B cell (primary cell): ENCODE measurements around the gene TRIM40. TPM values are rescaled to one million over a fixed set of nuclear protein-coding genes. Genes with fewer than 3 reads are reported as not detected.

Experiments
- ATAC-seq: fragments of 200-7000 bp; cut with Tn5 transposase; one replicate; pipeline ENCODE4 v1.10.0; 2021; ENCODE audit warnings: low read depth, mild to moderate bottlenecking, moderate number of reproducible peaks, moderate library complexity
- CTCF ChIA-PET: fragments of 350-600 bp; sonication (Branson Sonifier 250); formaldehyde crosslinking; loops from one replicate; lab custom pipeline; 2021; ENCODE audit warnings: antibody characterized with exemption, inconsistent platforms; lab: Charles Lee
- POLR2A ChIA-PET: fragments of 350-600 bp; sonication (Branson Sonifier 250); formaldehyde crosslinking; loops from one replicate; lab custom pipeline; 2021; ENCODE audit warnings: antibody characterized with exemption; lab: Charles Lee
- DNase-seq: peaks from one replicate; pipeline ENCODE4 v3.0.0; 2013
- H2AFZ ChIP-seq: 2 replicates; pipeline ENCODE4 v1.6.1; 2012; ENCODE audit warnings: mild to moderate bottlenecking, low read depth, low read length; ENCODE audit not compliant: insufficient read depth, poor library complexity, severe bottlenecking
- H3K27ac ChIP-seq, 2 donors: 1 replicate in 1 of 2; 2 replicates in 1 of 2; pipeline ENCODE4 v1.5.1; 2012 to 2013; ENCODE audit warnings: low read length in 2 of 2, mild to moderate bottlenecking in 2 of 2, moderate library complexity in 1 of 2
- H3K27me3 ChIP-seq, 4 experiments: fragments of 200-600 bp in 1 of 4; sonication (generic) in 1 of 4; replicated peaks in 1 of 4; 1 replicate in 2 of 4; 2 replicates in 2 of 4; pipeline versions ENCODE4 v1.6.1 to v1.7.0; 2013 to 2016; ENCODE audit warnings: low read length in 3 of 4, mild to moderate bottlenecking in 2 of 4, mixed read lengths in 1 of 4, moderate library complexity in 1 of 4; ENCODE audit not compliant: insufficient read depth in 4 of 4, control insufficient read depth in 3 of 4; ENCODE audit errors: control extremely low read depth in 1 of 4
- H3K36me3 ChIP-seq, 2 experiments: replicated peaks in 1 of 2; 1 replicate in 1 of 2; 2 replicates in 1 of 2; pipeline versions ENCODE4 v1.6.1 to v1.7.1; 2013; ENCODE audit warnings: low read length in 1 of 2; ENCODE audit not compliant: insufficient read depth in 2 of 2, control insufficient read depth in 1 of 2; ENCODE audit errors: control extremely low read depth in 1 of 2, extremely low read depth in 1 of 2
- H3K4me1 ChIP-seq, 2 donors: fragments of 200-600 bp in 1 of 2; sonication (generic) in 1 of 2; 1 replicate in 1 of 2; 2 replicates in 1 of 2; pipeline versions ENCODE4 v1.5.1 to v1.6.1; 2013 to 2017; ENCODE audit warnings: low read length in 2 of 2; ENCODE audit not compliant: control insufficient read depth in 2 of 2, insufficient read depth in 2 of 2
- H3K4me2 ChIP-seq: replicated peaks from 2 replicates; pipeline ENCODE3; 2012; ENCODE audit warnings: mild to moderate bottlenecking, low read depth, low read length; ENCODE audit not compliant: poor library complexity, severe bottlenecking
- H3K4me3 ChIP-seq, 5 experiments: fragments of 200-600 bp in 1 of 5; sonication (generic) in 1 of 5; 1 replicate in 3 of 5; 2 replicates in 2 of 5; pipeline versions ENCODE4 v1.5.1 to v1.7.0; 2011 to 2016; ENCODE audit warnings: low read length in 4 of 5, mild to moderate bottlenecking in 4 of 5, low read depth in 2 of 5, control low read depth in 1 of 5, moderate library complexity in 1 of 5; ENCODE audit not compliant: insufficient read depth in 1 of 5; ENCODE audit errors: control extremely low read depth in 1 of 5, extremely low read depth in 1 of 5
- H3K79me2 ChIP-seq: fragments of 200-600 bp; sonication (generic); one replicate; pipeline ENCODE4 v1.6.0; 2016; ENCODE audit warnings: low read length; ENCODE audit not compliant: control insufficient read depth, insufficient read depth
- H3K9ac ChIP-seq: fragments of 200-600 bp; sonication (generic); 2 replicates; pipeline ENCODE4 v1.6.1; 2017; ENCODE audit warnings: mild to moderate bottlenecking, low read length, moderate library complexity
- H3K9me3 ChIP-seq, 3 donors: one replicate each; pipeline versions ENCODE4 v1.6.1 to v1.7.1; 2013; ENCODE audit warnings: low read length in 2 of 3; ENCODE audit not compliant: control insufficient read depth in 2 of 3, insufficient read depth in 1 of 3; ENCODE audit errors: control extremely low read depth in 1 of 3
- H4K20me1 ChIP-seq: 2 replicates; pipeline ENCODE4 v1.6.0; 2012; ENCODE audit warnings: mild to moderate bottlenecking, low read length; ENCODE audit not compliant: insufficient read depth, control insufficient read depth, poor library complexity, severe bottlenecking
- H3K27ac Mint-ChIP-seq: one replicate; pipeline ENCODE4 v1.8.0; 2021; ENCODE audit warnings: mixed read lengths
- H3K27me3 Mint-ChIP-seq: one replicate; pipeline ENCODE4 v1.8.0; 2021; ENCODE audit warnings: mixed read lengths
- H3K4me1 Mint-ChIP-seq: one replicate; pipeline ENCODE4 v1.8.0; 2021; ENCODE audit warnings: mixed read lengths
- H3K4me3 Mint-ChIP-seq: one replicate; pipeline ENCODE4 v1.8.0; 2021; ENCODE audit warnings: mixed read lengths
- H3K9me3 Mint-ChIP-seq: one replicate; pipeline ENCODE4 v1.8.0; 2022; ENCODE audit warnings: mixed read lengths; ENCODE audit not compliant: insufficient read depth
- CTCF ChIP-seq: fragments of 200-600 bp; IDR thresholded peaks from one replicate; pipeline ENCODE4 v1.8.0; 2022; ENCODE audit warnings: antibody characterized with exemption, mild to moderate bottlenecking
- EZH2 ChIP-seq: IDR thresholded peaks from 2 replicates; pipeline ENCODE4 v1.6.1; 2012; ENCODE audit warnings: borderline replicate concordance, low read depth, mild to moderate bottlenecking, moderate library complexity, low read length; ENCODE audit not compliant: insufficient read depth, poor library complexity, severe bottlenecking
- WGBS: methylation state at CpG from one replicate; pipeline ENCODE4 v1.1.5; 2013; ENCODE audit warnings: missing lambda C conversion rate; ENCODE audit not compliant: insufficient coverage; 5-methylcytosine and 5-hydroxymethylcytosine counted together
- intact Hi-C: fragments of 100-400 bp; cut with micrococcal nuclease; formaldehyde crosslinking; loops from one replicate; pipeline ENCODE4 v1.10.0; 2022
- polyA plus RNA-seq: library from polyadenylated mRNA; depleted of rRNA; stranded (reverse); fragments of >200 nt; gene quantifications from 2 replicates; pipeline ENCODE4 v1.2.3, GENCODE V29; 2012
- total RNA-seq, 2 donors: library from RNA; stranded (reverse); fragments of 120-200 nt in 1 of 2; gene quantifications; 1 replicate in 1 of 2; 2 replicates in 1 of 2; pipeline versions ENCODE4 v1.2.3 to v1.2.4, GENCODE V29; 2013 to 2022

TRIM40 gene
- total and polyA plus RNA-seq, 2 donors (not counting 1 experiment from before 2014, with no cell fraction given) = not detected

DNA sequence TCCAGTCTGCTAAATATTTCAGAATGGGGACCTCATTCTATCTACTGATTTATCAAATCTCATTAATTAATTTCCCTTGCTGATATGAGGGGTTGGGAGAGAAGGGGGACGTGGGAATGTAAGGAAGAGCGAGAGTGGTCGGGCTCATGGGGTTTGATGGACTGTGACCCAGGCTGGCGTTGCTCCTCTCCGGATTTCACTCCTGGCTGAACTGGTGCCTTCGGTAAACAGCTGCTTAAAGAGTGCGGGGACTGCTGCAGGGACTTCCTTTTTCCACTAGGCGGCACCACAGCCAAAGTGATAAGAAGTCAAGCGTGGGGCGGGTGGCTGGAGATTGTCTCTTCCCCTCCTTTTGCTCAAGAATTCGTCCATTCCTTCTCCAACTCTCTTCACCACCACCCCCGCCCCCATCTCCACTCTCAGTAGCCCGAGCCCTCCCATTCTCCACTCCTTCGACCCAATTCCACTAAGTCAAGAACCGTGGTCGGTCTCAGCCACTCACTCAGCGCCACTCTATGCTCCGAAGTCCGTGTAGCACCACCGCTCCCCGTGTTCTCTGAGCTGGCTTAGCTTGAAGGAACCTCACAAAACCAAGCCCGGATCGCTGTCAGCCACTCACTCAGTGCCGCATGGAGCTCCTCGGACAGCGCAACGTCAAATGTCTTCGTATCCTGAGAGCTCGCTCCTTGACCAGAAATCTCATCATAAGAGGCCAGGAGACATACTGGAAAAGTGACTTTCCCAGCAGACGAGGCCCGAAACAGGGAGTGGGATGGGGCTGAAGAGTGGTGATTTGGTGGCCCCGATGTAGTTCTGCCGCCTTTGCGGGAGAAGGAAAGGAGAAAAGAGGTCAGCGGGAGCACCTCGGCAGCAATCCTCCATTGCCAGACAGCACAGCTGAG is 32.7 kb upstream of the TRIM40 start:
- H3K27me3 Mint-ChIP-seq = peaks cover 52% of the 10 kb centered on the region
- 5% methylated on average over 29 of the region's 36 CpGs for WGBS
- intact Hi-C loops = loop anchor here (1.0 to 10.0 kb wide), 8 partner anchors 28 to 294 kb away; partner anchors contain the start of genes PPP1R11, TRIM26 and TRIM39
- Histone ChIP-seq H2AFZ (peak overlapping the region; percentile 82), H3K4me3 (peak overlapping the region in 4 of 5 experiments; percentile 44 to 64 (median 54)), H3K9ac (peak overlapping the region; percentile 60), H3K36me3 (no peaks in the 10 kb centered on the region), H4K20me1 (no peaks in the 10 kb centered on the region), H3K4me1 (peaks cover 37 to 40% of the 10 kb centered on the region in 2 donors), H3K4me2 (peak overlapping the region; percentile 82), H3K9me3 (peaks cover 0 to 15% (median 0%) of the 10 kb centered on the region in 3 donors), H3K27me3 (peaks cover 3 to 65% (median 51%) of the 10 kb centered on the region in 4 experiments), H3K79me2 (no peaks in the 10 kb centered on the region), H3K27ac (peak overlapping the region in 1 of 2 donors; percentile 22)
- peak; percentile 82 for ATAC-seq
- H3K27ac Mint-ChIP-seq = peak overlapping the region; percentile 59
- peaks cover 32% of the 10 kb centered on the region for H3K4me1 Mint-ChIP-seq
- DNase-seq = peak; percentile 92
- TF ChIP-seq CTCF (peak; percentile 92), EZH2 (no peak)
- CTCF ChIA-PET = interaction anchor here (0.7 to 4.0 kb wide), 23 partner anchors 9 to 449 kb away, joined by 3 to 194 read pairs (median 5); partner anchors contain the start of genes POLR1H, PPP1R11, TRIM26 and TRIM39
- peak overlapping the region; percentile 91 for H3K4me3 Mint-ChIP-seq
- POLR2A ChIA-PET = interaction anchor here (0.8 to 2.1 kb wide), 4 partner anchors 27 to 138 kb away, joined by 3 to 10 read pairs (median 5); partner anchors contain the start of gene POLR1H
- H3K9me3 Mint-ChIP-seq = no peaks in the 10 kb centered on the region
